ENCODE data around the gene EIF3K.
A peak's percentile ranks its signal among the peaks of the same experiment; 100 is the strongest.

Gene EIF3K

DNA sequence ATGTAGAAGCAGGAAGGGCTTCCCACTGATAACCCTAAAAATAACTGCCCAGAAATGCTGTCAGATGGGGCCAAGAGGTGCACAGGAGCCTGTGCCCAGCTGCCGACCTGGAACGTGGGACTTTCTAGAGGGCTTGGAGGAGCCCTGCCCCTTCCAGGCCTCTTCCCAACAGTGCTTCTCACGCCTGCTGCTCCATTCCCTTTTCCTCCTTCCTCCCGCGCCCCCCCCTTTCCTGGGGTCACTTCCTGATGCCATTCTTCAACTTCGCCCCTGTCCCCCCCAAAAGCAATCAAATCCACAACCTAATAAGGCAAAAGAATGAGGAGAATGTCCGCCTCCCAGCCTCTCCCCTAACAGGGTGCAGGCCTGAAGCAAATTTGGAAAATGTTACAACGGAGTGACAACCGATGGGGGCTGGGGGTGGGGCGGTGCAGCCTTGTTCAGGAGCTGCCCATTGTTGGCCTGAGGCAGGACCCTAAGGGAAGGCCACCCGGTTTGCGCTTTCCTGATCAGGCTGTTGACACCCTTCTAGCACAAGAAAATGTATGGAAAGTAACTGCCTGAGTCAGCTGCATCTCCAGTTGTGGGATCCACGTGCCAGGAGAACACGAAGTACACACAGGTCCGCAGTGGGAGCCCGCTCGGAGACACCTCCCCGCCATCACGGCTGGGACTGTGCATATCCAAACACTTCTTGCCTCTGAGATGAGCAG lies 47.1 kb downstream of the EIF3K start:
- Histone ChIP-seq H3K27ac (ENCODE audit: extremely low read depth, low read depth, low read length) (peak overlapping the region; percentile 68), H3K4me1 (ENCODE audit: control insufficient read depth, insufficient read depth, low read length) (peaks cover 78% of the 10 kb centered on the region), H3K36me3 (ENCODE audit: control insufficient read depth in 2 of 2, insufficient read depth in 1 of 2, low read length in 2 of 2) (peaks cover 0 to 8% of the 10 kb centered on the region in 2 experiments; a peak in 1 of 3 replicates), H3K9me3 (ENCODE audit: control insufficient read depth, insufficient read depth, low read depth, low read length) (no peaks in the 10 kb centered on the region), H3K4me3 (ENCODE audit: low read depth, low read length) (no peak overlapping the region)
- ChIA-PET POLR2A (interaction anchor here (0.8 to 10.8 kb wide), 7 partner anchors 17 to 770 kb away, joined by 3 to 122 read pairs (median 5); partner anchors contain the start of genes ACTN4, EIF3K and RPS16), CTCF (interaction anchor here (0.6 to 3.0 kb wide), 5 partner anchors 17 to 645 kb away, joined by 3 to 13 read pairs (median 5); no protein-coding TSS in a partner anchor)
- TF ChIP-seq ZNF24 (tag by site-specific recombination; IDR thresholded peaks at IDR 0.05) (no peak), ZNF433 (tag by site-specific recombination; IDR thresholded peaks at IDR 0.05; ENCODE audit: low read depth) (no peak), ZNF521 (tag by site-specific recombination; IDR thresholded peaks at IDR 0.05) (no peak), MEIS1 (CRISPR knock-in tag; IDR thresholded peaks at IDR 0.05; ENCODE audit: borderline replicate concordance) (no peak), ZNF600 (tag by site-specific recombination; IDR thresholded peaks at IDR 0.05) (peak; percentile 5; the same call in 1 of the 2 replicates), KLF16 (tag by site-specific recombination; IDR thresholded peaks at IDR 0.05) (no peak), ZFP41 (tag by site-specific recombination; IDR thresholded peaks at IDR 0.05; ENCODE audit: borderline replicate concordance) (no peak), ZNF202 (tag by site-specific recombination; IDR thresholded peaks at IDR 0.05; ENCODE audit: borderline replicate concordance) (no peak), KLF9 (tag by site-specific recombination; IDR thresholded peaks at IDR 0.05; ENCODE audit: low read depth) (no peak), GLIS2 (tag by site-specific recombination; IDR thresholded peaks at IDR 0.05) (no peak; the same call in 1 of the 2 replicates), ZBTB7A (tag by site-specific recombination; IDR thresholded peaks at IDR 0.05; ENCODE audit: low read depth) (no peak), ZNF138 (tag by site-specific recombination; IDR thresholded peaks at IDR 0.05; ENCODE audit: borderline replicate concordance) (no peak), ZNF514 (tag by site-specific recombination; IDR thresholded peaks at IDR 0.05) (no peak), WT1 (tag by site-specific recombination; IDR thresholded peaks at IDR 0.05) (peak; percentile 77), IKZF3 (tag by site-specific recombination; IDR thresholded peaks at IDR 0.05) (peak; percentile 23), ZBTB17 (tag by site-specific recombination; IDR thresholded peaks at IDR 0.05) (no peak), ZXDB (tag by site-specific recombination; IDR thresholded peaks at IDR 0.05) (no peak), ZNF16 (tag by site-specific recombination; IDR thresholded peaks at IDR 0.05; ENCODE audit: low read depth) (no peak)
- TF ChIP-seq, protein P1, sequence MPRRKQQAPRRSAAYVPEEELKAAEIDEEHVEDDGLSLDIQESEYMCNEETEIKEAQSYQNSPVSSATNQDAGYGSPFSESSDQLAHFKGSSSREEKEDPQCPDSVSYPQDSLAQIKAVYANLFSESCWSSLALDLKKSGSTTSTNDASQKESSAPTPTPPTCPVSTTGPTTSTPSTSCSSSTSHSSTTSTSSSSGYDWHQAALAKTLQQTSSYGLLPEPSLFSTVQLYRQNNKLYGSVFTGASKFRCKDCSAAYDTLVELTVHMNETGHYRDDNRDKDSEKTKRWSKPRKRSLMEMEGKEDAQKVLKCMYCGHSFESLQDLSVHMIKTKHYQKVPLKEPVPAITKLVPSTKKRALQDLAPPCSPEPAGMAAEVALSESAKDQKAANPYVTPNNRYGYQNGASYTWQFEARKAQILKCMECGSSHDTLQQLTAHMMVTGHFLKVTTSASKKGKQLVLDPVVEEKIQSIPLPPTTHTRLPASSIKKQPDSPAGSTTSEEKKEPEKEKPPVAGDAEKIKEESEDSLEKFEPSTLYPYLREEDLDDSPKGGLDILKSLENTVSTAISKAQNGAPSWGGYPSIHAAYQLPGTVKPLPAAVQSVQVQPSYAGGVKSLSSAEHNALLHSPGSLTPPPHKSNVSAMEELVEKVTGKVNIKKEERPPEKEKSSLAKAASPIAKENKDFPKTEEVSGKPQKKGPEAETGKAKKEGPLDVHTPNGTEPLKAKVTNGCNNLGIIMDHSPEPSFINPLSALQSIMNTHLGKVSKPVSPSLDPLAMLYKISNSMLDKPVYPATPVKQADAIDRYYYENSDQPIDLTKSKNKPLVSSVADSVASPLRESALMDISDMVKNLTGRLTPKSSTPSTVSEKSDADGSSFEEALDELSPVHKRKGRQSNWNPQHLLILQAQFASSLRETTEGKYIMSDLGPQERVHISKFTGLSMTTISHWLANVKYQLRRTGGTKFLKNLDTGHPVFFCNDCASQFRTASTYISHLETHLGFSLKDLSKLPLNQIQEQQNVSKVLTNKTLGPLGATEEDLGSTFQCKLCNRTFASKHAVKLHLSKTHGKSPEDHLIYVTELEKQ (tag by site-specific recombination; IDR thresholded peaks at IDR 0.05; ENCODE audit: borderline replicate concordance), result no peak
- TF ChIP-seq, protein P2, sequence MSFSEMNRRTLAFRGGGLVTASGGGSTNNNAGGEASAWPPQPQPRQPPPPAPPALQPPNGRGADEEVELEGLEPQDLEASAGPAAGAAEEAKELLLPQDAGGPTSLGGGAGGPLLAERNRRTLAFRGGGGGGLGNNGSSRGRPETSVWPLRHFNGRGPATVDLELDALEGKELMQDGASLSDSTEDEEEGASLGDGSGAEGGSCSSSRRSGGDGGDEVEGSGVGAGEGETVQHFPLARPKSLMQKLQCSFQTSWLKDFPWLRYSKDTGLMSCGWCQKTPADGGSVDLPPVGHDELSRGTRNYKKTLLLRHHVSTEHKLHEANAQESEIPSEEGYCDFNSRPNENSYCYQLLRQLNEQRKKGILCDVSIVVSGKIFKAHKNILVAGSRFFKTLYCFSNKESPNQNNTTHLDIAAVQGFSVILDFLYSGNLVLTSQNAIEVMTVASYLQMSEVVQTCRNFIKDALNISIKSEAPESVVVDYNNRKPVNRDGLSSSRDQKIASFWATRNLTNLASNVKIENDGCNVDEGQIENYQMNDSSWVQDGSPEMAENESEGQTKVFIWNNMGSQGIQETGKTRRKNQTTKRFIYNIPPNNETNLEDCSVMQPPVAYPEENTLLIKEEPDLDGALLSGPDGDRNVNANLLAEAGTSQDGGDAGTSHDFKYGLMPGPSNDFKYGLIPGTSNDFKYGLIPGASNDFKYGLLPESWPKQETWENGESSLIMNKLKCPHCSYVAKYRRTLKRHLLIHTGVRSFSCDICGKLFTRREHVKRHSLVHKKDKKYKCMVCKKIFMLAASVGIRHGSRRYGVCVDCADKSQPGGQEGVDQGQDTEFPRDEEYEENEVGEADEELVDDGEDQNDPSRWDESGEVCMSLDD (tag by site-specific recombination; IDR thresholded peaks at IDR 0.05), result peak; percentile 49
- TF ChIP-seq, protein P3, sequence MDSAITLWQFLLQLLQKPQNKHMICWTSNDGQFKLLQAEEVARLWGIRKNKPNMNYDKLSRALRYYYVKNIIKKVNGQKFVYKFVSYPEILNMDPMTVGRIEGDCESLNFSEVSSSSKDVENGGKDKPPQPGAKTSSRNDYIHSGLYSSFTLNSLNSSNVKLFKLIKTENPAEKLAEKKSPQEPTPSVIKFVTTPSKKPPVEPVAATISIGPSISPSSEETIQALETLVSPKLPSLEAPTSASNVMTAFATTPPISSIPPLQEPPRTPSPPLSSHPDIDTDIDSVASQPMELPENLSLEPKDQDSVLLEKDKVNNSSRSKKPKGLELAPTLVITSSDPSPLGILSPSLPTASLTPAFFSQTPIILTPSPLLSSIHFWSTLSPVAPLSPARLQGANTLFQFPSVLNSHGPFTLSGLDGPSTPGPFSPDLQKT (IDR thresholded peaks at IDR 0.05; ENCODE audit: borderline replicate concordance, low read depth, low read length), result no peak
- TF ChIP-seq, protein P4, sequence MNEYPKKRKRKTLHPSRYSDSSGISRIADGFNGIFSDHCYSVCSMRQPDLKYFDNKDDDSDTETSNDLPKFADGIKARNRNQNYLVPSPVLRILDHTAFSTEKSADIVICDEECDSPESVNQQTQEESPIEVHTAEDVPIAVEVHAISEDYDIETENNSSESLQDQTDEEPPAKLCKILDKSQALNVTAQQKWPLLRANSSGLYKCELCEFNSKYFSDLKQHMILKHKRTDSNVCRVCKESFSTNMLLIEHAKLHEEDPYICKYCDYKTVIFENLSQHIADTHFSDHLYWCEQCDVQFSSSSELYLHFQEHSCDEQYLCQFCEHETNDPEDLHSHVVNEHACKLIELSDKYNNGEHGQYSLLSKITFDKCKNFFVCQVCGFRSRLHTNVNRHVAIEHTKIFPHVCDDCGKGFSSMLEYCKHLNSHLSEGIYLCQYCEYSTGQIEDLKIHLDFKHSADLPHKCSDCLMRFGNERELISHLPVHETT (tag by site-specific recombination; IDR thresholded peaks at IDR 0.05), result no peak
- TF ChIP-seq, protein P5, sequence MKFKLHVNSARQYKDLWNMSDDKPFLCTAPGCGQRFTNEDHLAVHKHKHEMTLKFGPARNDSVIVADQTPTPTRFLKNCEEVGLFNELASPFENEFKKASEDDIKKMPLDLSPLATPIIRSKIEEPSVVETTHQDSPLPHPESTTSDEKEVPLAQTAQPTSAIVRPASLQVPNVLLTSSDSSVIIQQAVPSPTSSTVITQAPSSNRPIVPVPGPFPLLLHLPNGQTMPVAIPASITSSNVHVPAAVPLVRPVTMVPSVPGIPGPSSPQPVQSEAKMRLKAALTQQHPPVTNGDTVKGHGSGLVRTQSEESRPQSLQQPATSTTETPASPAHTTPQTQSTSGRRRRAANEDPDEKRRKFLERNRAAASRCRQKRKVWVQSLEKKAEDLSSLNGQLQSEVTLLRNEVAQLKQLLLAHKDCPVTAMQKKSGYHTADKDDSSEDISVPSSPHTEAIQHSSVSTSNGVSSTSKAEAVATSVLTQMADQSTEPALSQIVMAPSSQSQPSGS (tag by site-specific recombination; IDR thresholded peaks at IDR 0.05; ENCODE audit: low read depth), result no peak
- TF ChIP-seq, protein P6, sequence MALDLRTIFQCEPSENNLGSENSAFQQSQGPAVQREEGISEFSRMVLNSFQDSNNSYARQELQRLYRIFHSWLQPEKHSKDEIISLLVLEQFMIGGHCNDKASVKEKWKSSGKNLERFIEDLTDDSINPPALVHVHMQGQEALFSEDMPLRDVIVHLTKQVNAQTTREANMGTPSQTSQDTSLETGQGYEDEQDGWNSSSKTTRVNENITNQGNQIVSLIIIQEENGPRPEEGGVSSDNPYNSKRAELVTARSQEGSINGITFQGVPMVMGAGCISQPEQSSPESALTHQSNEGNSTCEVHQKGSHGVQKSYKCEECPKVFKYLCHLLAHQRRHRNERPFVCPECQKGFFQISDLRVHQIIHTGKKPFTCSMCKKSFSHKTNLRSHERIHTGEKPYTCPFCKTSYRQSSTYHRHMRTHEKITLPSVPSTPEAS (tag by site-specific recombination; IDR thresholded peaks at IDR 0.05), result no peak
- TF ChIP-seq, protein P7, sequence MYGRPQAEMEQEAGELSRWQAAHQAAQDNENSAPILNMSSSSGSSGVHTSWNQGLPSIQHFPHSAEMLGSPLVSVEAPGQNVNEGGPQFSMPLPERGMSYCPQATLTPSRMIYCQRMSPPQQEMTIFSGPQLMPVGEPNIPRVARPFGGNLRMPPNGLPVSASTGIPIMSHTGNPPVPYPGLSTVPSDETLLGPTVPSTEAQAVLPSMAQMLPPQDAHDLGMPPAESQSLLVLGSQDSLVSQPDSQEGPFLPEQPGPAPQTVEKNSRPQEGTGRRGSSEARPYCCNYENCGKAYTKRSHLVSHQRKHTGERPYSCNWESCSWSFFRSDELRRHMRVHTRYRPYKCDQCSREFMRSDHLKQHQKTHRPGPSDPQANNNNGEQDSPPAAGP (tag by site-specific recombination; IDR thresholded peaks at IDR 0.05), result peak; percentile 83

Data from HEK293 (cell line).